Motor neuron (in vitro differentiated cells): Measurements from ENCODE around the gene VWA5B2. TPM values are rescaled to one million over a fixed set of nuclear protein-coding genes. Genes with fewer than 3 reads are reported as not detected.
"Not testable (repeated sequence)": the region's sequence is repeated elsewhere in the genome, so short reads cannot be mapped to it uniquely, and the experiment has no call there.

Experiments
- ATAC-seq, 8 experiments: fragments of 200-7000 bp; cut with Tn5 transposase; replicated peaks in 6 of 8; 2 replicates each; pipeline ENCODE4 v1.8.0; 2021; ENCODE audit warnings: mild to moderate bottlenecking in 8 of 8, moderate library complexity in 8 of 8
- H3K27ac ChIP-seq, 2 donors: fragments of 250-450 bp; sonication (Bioruptor Pico); 2 replicates each; pipeline ENCODE4 v1.9.0; 2021; ENCODE audit warnings: antibody characterized with exemption in 2 of 2, mild to moderate bottlenecking in 2 of 2, moderate library complexity in 1 of 2
- H3K4me1 ChIP-seq, 2 donors: fragments of 250-450 bp; sonication (Bioruptor Pico); replicated peaks in 1 of 2; 2 replicates each; pipeline ENCODE4 v1.6.1; 2021; ENCODE audit warnings: antibody characterized with exemption in 2 of 2, mild to moderate bottlenecking in 2 of 2, moderate library complexity in 1 of 2
- H3K4me3 ChIP-seq, 5 donors: fragments of 250-450 bp; sonication (Bioruptor Pico); 2 replicates each; pipeline ENCODE4 v1.9.0; 2021; ENCODE audit warnings: antibody characterized with exemption in 5 of 5, mild to moderate bottlenecking in 5 of 5, moderate library complexity in 4 of 5
- WGBS, 10 experiments: fragments of 450-650 bp; shearing (Covaris generic); methylation state at CpG; one replicate each; pipeline ENCODE4 v1.0.0; 2022; 5-methylcytosine and 5-hydroxymethylcytosine counted together
- in situ Hi-C, 9 experiments: fragments of 400-800 bp; cut with MboI; loops; one replicate each; pipeline ENCODE4 v1.15.0; 2021; ENCODE audit warnings: low sequenced_read_pairs in 9 of 9, low pct_unique_long_range_greater_than_20kb in 2 of 9; ENCODE audit not compliant: unreplicated experiment in 9 of 9
- total RNA-seq, 8 experiments: library from RNA; unstranded; fragments of 300-600 nt; gene quantifications; 2 replicates each; pipeline versions ENCODE4 v1.2.3 to v1.2.4, GENCODE V29; 2022

VWA5B2 gene
- total RNA-seq, 8 experiments from 2014 or later, result 0.36 to 3.3 (median 1.7) TPM

GRCh38 chr3:184258926-184259325 lies 29.5 kb downstream of the VWA5B2 start:
- in situ Hi-C loops, result loop anchor here in 4 of 9 experiments (25.0 kb wide), 2 partner anchors 347 to 372 kb away; partner anchors contain the start of gene PARL (in 3 of the 4)

GRCh38 chr3:184259396-184259877 lies 30.1 kb downstream of the VWA5B2 start:
- ATAC-seq, result peak in 1 of 8 experiments; percentile 0
- in situ Hi-C loops, result loop anchor here in 4 of 9 experiments (25.0 kb wide), 2 partner anchors 347 to 372 kb away; partner anchors contain the start of gene PARL (in 3 of the 4)
- Histone ChIP-seq H3K27ac (no peak overlapping the region), H3K4me3 (peak overlapping the region; percentile 54 to 93 (median 87)), H3K4me1 (peaks cover 3 to 11% of the 10 kb centered on the region in 2 donors)
- 0 to 80% (median 42%) methylated on average over 2 to 8 of the region's 28 CpGs; no CpG with 5 or more reads in 4 of the 10 experiments for WGBS, 10 experiments

More at GRCh38 chr3:184258926-184259325, 29.5 kb downstream of the VWA5B2 start:
- H3K27ac ChIP-seq, result no peak overlapping the region
- ATAC-seq, result no peak
- peaks cover 3 to 11% of the 10 kb centered on the region in 2 donors for H3K4me1 ChIP-seq
- 35 to 100% (median 93%) methylated on average over 1 to 3 of the region's 5 CpGs; no CpG with 5 or more reads in 3 of the 10 experiments for WGBS, 10 experiments
- peak overlapping the region in 3 of 5 donors; percentile 87 to 93 (median 87) for H3K4me3 ChIP-seq

GRCh38 chr3:184259878-184260723 lies 30.7 kb downstream of the VWA5B2 start:
- Histone ChIP-seq H3K4me1 (peaks cover 3 to 11% of the 10 kb centered on the region in 2 donors), H3K27ac (no peak overlapping the region), H3K4me3 (peak overlapping the region; percentile 54 to 93 (median 87))
- 0 to 10% (median 5%) methylated on average over 2 to 4 of the region's 91 CpGs; no CpG with 5 or more reads in 6 of the 10 experiments for WGBS, 10 experiments
- in situ Hi-C loops, result loop anchor here in 4 of 9 experiments (25.0 kb wide), 2 partner anchors 348 to 373 kb away; partner anchors contain the start of gene PARL (in 3 of the 4)
- ATAC-seq, result peak; percentile 1 to 42 (median 8)

- in situ Hi-C loops, result loop anchor here in 4 of 9 experiments (25.0 kb wide), 2 partner anchors 348 to 373 kb away; partner anchors contain the start of gene PARL (in 3 of the 4)
- 0 to 4% (median 0%) methylated on average over 1 to 5 of the region's 49 CpGs; no CpG with 5 or more reads in 7 of the 10 experiments for WGBS, 10 experiments
- peak overlapping the region; percentile 54 to 93 (median 87) for H3K4me3 ChIP-seq
- H3K4me1 ChIP-seq, result peaks cover 3 to 11% of the 10 kb centered on the region in 2 donors
- peak overlapping the region; percentile 70 to 72 for H3K27ac ChIP-seq
- peak in 5 of 8 experiments; percentile 1 to 7 (median 6) for ATAC-seq
Measured at GRCh38 chr3:184260724-184261269, 31.4 kb downstream of the VWA5B2 start.

GRCh38 chr3:184261270-184261853 lies 32.0 kb downstream of the VWA5B2 start, which contains the start of gene CAMK2N2:
Gene CAMK2N2 (minus strand): TSS chr3:184261553. CDS start chr3:184261285, 268 bp downstream.
- WGBS, 10 experiments, result no CpG with 5 or more reads among the region's 67 CpGs
- Histone ChIP-seq H3K4me1 (peaks cover 3 to 11% of the 10 kb centered on the region in 2 donors), H3K4me3 (peak within 1 kb of the TSS; percentile 54 to 93 (median 87)), H3K27ac (peak within 1 kb of the TSS; percentile 70 to 72)
- in situ Hi-C loops, result loop anchor here in 4 of 9 experiments (25.0 kb wide), 2 partner anchors 349 to 374 kb away; partner anchors contain the start of gene PARL (in 3 of the 4)
- peak; percentile 77 to 89 (median 81) for ATAC-seq

GRCh38 chr3:184261854-184262763 lies 32.7 kb downstream of the VWA5B2 start:
- WGBS, 10 experiments, result 0 to 17% (median 2%) methylated on average over 1 to 5 of the region's 66 CpGs; no CpG with 5 or more reads in 4 of the 10 experiments
- H3K4me3 ChIP-seq, result peak overlapping the region; percentile 54 to 93 (median 87)
- peaks cover 3 to 11% of the 10 kb centered on the region in 2 donors for H3K4me1 ChIP-seq
- peak overlapping the region in 1 of 2 donors; percentile 4 for H3K27ac ChIP-seq
- ATAC-seq, result peak; percentile 28 to 54 (median 44)
- in situ Hi-C loops, result loop anchor here in 4 of 9 experiments (25.0 kb wide), 2 partner anchors 350 to 375 kb away; partner anchors contain the start of gene PARL (in 3 of the 4)

GRCh38 chr3:184262764-184263179 lies 33.4 kb downstream of the VWA5B2 start:
- in situ Hi-C loops, result loop anchor here in 4 of 9 experiments (25.0 kb wide), 2 partner anchors 350 to 375 kb away; partner anchors contain the start of gene PARL (in 3 of the 4)
- no peak for ATAC-seq
- Histone ChIP-seq H3K4me3 (peak overlapping the region; percentile 54 to 93 (median 87)), H3K4me1 (peaks cover 3 to 11% of the 10 kb centered on the region in 2 donors), H3K27ac (peak overlapping the region in 1 of 2 donors; percentile 4)
- WGBS, 10 experiments, result 0 to 42% (median 25%) methylated on average over 1 to 13 of the region's 15 CpGs; no CpG with 5 or more reads in 3 of the 10 experiments

- WGBS, 10 experiments, result 33 to 100% (median 83%) methylated on average over 1 of the region's 1 CpG; no CpG with 5 or more reads in 5 of the 10 experiments
- in situ Hi-C loops, result loop anchor here in 4 of 9 experiments (25.0 kb wide), 2 partner anchors 355 to 380 kb away; partner anchors contain the start of gene PARL (in 3 of the 4)
- ATAC-seq, H3K4me1 ChIP-seq, H3K27ac ChIP-seq, H3K4me3 ChIP-seq: not testable (repeated sequence)
Measured at GRCh38 chr3:184267249-184267648, 37.9 kb downstream of the VWA5B2 start.

- WGBS, 10 experiments, result no CpG with 5 or more reads among the region's 1 CpG
- in situ Hi-C loops, result loop anchor here in 4 of 9 experiments (25.0 kb wide), 2 partner anchors 360 to 385 kb away; partner anchors contain the start of gene PARL (in 3 of the 4)
- Histone ChIP-seq H3K4me3 (no peak overlapping the region), H3K4me1 (peaks cover 0 to 5% of the 10 kb centered on the region in 2 donors), H3K27ac (no peak overlapping the region)
- no peak for ATAC-seq
Measured at GRCh38 chr3:184272269-184272668, 42.9 kb downstream of the VWA5B2 start.

- Histone ChIP-seq H3K27ac (no peak overlapping the region), H3K4me1 (peaks cover 0 to 5% of the 10 kb centered on the region in 2 donors), H3K4me3 (no peak overlapping the region)
- in situ Hi-C loops, result loop anchor here in 1 of 9 experiments (25.0 kb wide), 2 partner anchors 263 to 363 kb away; partner anchors contain the start of gene ABCC5
- 32 to 90% (median 67%) methylated on average over 2 to 9 of the region's 12 CpGs; no CpG with 5 or more reads in 6 of the 10 experiments for WGBS, 10 experiments
- peak in 4 of 8 experiments; percentile 22 to 34 (median 28) for ATAC-seq
Measured at GRCh38 chr3:184275381-184275701, 46.0 kb downstream of the VWA5B2 start.
